Measurements from ENCODE around the gene NOS1. TPM values are rescaled to one million over a fixed set of nuclear protein-coding genes. Genes with fewer than 3 reads are reported as not detected.

NOS1 gene
- total and polyA plus RNA-seq, 2 experiments from 2014 or later: 0.63 to 3.0 TPM

DNA sequence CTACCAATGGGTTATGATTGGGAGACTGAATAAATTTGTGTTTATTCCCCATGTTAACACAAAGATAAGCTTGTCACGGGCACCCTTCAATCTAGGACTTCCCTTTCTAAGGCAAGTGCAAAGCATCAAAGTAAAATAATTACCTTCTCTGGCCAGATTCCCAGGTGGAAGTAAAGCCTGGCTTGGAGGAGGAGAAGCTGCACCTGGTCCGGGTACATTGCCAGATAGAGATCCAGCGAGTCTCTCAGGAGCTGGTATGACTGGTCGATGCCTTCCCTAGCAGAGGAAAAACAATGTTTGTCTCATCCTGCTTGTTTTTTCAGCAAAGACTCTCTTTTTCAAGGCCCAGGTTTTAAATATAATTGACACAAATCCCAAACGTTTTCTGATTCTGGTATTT, 196.1 kb downstream of the NOS1 start:
- ATAC-seq: no peak
- Mint-ChIP-seq H3K27ac (no peak overlapping the region), H3K36me3 (ENCODE audit: low read depth) (peaks cover 88% of the 10 kb centered on the region)

More for the DNA sequence above, 196.1 kb downstream of the NOS1 start:
- Mint-ChIP-seq H3K4me1 (no peaks in the 10 kb centered on the region), H3K4me3 (no peak overlapping the region), H3K27me3 (ENCODE audit: insufficient read depth, low read depth, poor library complexity) (peaks cover 7% of the 10 kb centered on the region), H3K9me3 (no peaks in the 10 kb centered on the region; the same call in 2 of the 3 replicates)
- H3K9me2 ChIP-seq (ENCODE audit: insufficient read depth): no peaks in the 10 kb centered on the region
- H3K36me3 ChIP-seq (ENCODE audit: insufficient read depth): peaks cover 47% of the 10 kb centered on the region
- 0 out of 2 replicates have a peak, but pooled peaks cover 7% of the 10 kb centered on the region for H3K79me2 ChIP-seq (replicated peaks; ENCODE audit: insufficient read depth)
- no peaks in the 10 kb centered on the region for H3K27me3 ChIP-seq (ENCODE audit: insufficient read depth)
- H3K4me1 ChIP-seq (ENCODE audit: insufficient read depth): no peaks in the 10 kb centered on the region
- no peak overlapping the region for H3K4me2 ChIP-seq
- no peak for DNase-seq (ENCODE audit: low spot score)
- H4K20me1 ChIP-seq (replicated peaks; ENCODE audit: insufficient read depth): peaks cover 7% of the 10 kb centered on the region
- no peak overlapping the region for H3K27ac ChIP-seq (ENCODE audit: low read depth)
- TF ChIP-seq NANOG (IDR thresholded peaks at IDR 0.05; ENCODE audit: borderline replicate concordance) (no peak), EZH2phosphoT487 (IDR thresholded peaks at IDR 0.05; ENCODE audit: unreplicated experiment) (no peak), JUNB (IDR thresholded peaks at IDR 0.05; ENCODE audit: unreplicated experiment) (no peak), EZH2 (IDR thresholded peaks at IDR 0.05; ENCODE audit: low read depth, unreplicated experiment) (no peak), CREB1 (CRISPR knock-in tag; IDR thresholded peaks at IDR 0.05; ENCODE audit: low read depth) (no peak), POLR2AphosphoS5 (IDR thresholded peaks at IDR 0.05; ENCODE audit: low read depth) (no peak), STAT1 (IDR thresholded peaks at IDR 0.05; ENCODE audit: unreplicated experiment) (no peak), ZNF331 (CRISPR knock-in tag; IDR thresholded peaks at IDR 0.05; ENCODE audit: low read depth) (no peak), ZNF114 (CRISPR knock-in tag; IDR thresholded peaks at IDR 0.05) (no peak)
- TF ChIP-seq, protein P1, sequence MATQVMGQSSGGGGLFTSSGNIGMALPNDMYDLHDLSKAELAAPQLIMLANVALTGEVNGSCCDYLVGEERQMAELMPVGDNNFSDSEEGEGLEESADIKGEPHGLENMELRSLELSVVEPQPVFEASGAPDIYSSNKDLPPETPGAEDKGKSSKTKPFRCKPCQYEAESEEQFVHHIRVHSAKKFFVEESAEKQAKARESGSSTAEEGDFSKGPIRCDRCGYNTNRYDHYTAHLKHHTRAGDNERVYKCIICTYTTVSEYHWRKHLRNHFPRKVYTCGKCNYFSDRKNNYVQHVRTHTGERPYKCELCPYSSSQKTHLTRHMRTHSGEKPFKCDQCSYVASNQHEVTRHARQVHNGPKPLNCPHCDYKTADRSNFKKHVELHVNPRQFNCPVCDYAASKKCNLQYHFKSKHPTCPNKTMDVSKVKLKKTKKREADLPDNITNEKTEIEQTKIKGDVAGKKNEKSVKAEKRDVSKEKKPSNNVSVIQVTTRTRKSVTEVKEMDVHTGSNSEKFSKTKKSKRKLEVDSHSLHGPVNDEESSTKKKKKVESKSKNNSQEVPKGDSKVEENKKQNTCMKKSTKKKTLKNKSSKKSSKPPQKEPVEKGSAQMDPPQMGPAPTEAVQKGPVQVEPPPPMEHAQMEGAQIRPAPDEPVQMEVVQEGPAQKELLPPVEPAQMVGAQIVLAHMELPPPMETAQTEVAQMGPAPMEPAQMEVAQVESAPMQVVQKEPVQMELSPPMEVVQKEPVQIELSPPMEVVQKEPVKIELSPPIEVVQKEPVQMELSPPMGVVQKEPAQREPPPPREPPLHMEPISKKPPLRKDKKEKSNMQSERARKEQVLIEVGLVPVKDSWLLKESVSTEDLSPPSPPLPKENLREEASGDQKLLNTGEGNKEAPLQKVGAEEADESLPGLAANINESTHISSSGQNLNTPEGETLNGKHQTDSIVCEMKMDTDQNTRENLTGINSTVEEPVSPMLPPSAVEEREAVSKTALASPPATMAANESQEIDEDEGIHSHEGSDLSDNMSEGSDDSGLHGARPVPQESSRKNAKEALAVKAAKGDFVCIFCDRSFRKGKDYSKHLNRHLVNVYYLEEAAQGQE (IDR thresholded peaks at IDR 0.05; ENCODE audit: unreplicated experiment): no peak
- TF ChIP-seq, protein P2, sequence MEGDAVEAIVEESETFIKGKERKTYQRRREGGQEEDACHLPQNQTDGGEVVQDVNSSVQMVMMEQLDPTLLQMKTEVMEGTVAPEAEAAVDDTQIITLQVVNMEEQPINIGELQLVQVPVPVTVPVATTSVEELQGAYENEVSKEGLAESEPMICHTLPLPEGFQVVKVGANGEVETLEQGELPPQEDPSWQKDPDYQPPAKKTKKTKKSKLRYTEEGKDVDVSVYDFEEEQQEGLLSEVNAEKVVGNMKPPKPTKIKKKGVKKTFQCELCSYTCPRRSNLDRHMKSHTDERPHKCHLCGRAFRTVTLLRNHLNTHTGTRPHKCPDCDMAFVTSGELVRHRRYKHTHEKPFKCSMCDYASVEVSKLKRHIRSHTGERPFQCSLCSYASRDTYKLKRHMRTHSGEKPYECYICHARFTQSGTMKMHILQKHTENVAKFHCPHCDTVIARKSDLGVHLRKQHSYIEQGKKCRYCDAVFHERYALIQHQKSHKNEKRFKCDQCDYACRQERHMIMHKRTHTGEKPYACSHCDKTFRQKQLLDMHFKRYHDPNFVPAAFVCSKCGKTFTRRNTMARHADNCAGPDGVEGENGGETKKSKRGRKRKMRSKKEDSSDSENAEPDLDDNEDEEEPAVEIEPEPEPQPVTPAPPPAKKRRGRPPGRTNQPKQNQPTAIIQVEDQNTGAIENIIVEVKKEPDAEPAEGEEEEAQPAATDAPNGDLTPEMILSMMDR (conservative IDR thresholded peaks at IDR 0.05; ENCODE audit: low read depth in 2 of 2): no peak
- TF ChIP-seq, protein P3, sequence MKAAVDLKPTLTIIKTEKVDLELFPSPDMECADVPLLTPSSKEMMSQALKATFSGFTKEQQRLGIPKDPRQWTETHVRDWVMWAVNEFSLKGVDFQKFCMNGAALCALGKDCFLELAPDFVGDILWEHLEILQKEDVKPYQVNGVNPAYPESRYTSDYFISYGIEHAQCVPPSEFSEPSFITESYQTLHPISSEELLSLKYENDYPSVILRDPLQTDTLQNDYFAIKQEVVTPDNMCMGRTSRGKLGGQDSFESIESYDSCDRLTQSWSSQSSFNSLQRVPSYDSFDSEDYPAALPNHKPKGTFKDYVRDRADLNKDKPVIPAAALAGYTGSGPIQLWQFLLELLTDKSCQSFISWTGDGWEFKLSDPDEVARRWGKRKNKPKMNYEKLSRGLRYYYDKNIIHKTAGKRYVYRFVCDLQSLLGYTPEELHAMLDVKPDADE (IDR thresholded peaks at IDR 0.05): no peak
- TF ChIP-seq, protein P4, sequence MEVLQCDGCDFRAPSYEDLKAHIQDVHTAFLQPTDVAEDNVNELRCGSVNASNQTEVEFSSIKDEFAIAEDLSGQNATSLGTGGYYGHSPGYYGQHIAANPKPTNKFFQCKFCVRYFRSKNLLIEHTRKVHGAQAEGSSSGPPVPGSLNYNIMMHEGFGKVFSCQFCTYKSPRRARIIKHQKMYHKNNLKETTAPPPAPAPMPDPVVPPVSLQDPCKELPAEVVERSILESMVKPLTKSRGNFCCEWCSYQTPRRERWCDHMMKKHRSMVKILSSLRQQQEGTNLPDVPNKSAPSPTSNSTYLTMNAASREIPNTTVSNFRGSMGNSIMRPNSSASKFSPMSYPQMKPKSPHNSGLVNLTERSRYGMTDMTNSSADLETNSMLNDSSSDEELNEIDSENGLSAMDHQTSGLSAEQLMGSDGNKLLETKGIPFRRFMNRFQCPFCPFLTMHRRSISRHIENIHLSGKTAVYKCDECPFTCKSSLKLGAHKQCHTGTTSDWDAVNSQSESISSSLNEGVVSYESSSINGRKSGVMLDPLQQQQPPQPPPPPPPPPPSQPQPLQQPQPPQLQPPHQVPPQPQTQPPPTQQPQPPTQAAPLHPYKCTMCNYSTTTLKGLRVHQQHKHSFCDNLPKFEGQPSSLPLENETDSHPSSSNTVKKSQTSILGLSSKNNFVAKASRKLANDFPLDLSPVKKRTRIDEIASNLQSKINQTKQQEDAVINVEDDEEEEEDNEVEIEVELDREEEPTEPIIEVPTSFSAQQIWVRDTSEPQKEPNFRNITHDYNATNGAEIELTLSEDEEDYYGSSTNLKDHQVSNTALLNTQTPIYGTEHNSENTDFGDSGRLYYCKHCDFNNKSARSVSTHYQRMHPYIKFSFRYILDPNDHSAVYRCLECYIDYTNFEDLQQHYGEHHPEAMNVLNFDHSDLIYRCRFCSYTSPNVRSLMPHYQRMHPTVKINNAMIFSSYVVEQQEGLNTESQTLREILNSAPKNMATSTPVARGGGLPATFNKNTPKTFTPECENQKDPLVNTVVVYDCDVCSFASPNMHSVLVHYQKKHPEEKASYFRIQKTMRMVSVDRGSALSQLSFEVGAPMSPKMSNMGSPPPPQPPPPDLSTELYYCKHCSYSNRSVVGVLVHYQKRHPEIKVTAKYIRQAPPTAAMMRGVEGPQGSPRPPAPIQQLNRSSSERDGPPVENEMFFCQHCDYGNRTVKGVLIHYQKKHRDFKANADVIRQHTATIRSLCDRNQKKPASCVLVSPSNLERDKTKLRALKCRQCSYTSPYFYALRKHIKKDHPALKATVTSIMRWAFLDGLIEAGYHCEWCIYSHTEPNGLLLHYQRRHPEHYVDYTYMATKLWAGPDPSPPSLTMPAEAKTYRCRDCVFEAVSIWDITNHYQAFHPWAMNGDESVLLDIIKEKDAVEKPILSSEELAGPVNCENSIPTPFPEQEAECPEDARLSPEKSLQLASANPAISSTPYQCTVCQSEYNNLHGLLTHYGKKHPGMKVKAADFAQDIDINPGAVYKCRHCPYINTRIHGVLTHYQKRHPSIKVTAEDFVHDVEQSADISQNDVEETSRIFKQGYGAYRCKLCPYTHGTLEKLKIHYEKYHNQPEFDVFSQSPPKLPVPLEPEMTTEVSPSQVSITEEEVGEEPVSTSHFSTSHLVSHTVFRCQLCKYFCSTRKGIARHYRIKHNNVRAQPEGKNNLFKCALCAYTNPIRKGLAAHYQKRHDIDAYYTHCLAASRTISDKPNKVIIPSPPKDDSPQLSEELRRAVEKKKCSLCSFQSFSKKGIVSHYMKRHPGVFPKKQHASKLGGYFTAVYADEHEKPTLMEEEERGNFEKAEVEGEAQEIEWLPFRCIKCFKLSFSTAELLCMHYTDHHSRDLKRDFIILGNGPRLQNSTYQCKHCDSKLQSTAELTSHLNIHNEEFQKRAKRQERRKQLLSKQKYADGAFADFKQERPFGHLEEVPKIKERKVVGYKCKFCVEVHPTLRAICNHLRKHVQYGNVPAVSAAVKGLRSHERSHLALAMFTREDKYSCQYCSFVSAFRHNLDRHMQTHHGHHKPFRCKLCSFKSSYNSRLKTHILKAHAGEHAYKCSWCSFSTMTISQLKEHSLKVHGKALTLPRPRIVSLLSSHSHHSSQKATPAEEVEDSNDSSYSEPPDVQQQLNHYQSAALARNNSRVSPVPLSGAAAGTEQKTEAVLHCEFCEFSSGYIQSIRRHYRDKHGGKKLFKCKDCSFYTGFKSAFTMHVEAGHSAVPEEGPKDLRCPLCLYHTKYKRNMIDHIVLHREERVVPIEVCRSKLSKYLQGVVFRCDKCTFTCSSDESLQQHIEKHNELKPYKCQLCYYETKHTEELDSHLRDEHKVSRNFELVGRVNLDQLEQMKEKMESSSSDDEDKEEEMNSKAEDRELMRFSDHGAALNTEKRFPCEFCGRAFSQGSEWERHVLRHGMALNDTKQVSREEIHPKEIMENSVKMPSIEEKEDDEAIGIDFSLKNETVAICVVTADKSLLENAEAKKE (CRISPR knock-in tag; IDR thresholded peaks at IDR 0.05): no peak
- no peaks in the 10 kb centered on the region for H3F3A ChIP-seq (replicated peaks; ENCODE audit: low read depth)
- H3K4me3 ChIP-seq: no peak overlapping the region
- no peak overlapping the region for H2AFZ ChIP-seq
